Hepatocyte (in vitro differentiated cells): ENCODE results near the gene RAP2C. TPM values are rescaled to one million over a fixed set of nuclear protein-coding genes. Genes with fewer than 3 reads are reported as not detected.
A peak's percentile ranks its signal among the peaks of the same experiment; 100 is the strongest.

Experiments used
- DNase-seq: peaks from one replicate; pipeline ENCODE4 v3.0.0-alpha.2; 2016; ENCODE audit warnings: low spot score
- H2AFZ ChIP-seq: fragments of 200-600 bp; sonication (generic); 2 replicates; pipeline ENCODE4 v1.6.0; 2016; ENCODE audit warnings: antibody characterized with exemption, mild to moderate bottlenecking
- H3K27ac ChIP-seq: fragments of 200-600 bp; sonication (generic); 2 replicates; pipeline ENCODE4 v1.5.1; 2016; ENCODE audit warnings: mild to moderate bottlenecking
- H3K27me3 ChIP-seq: fragments of 200-600 bp; sonication (generic); 2 replicates; pipeline ENCODE4 v1.6.1; 2016
- H3K36me3 ChIP-seq: fragments of 200-600 bp; sonication (generic); replicated peaks from 2 replicates; pipeline ENCODE4 v1.5.1; 2016; ENCODE audit warnings: low read depth; ENCODE audit not compliant: insufficient read depth
- H3K4me1 ChIP-seq: fragments of 200-600 bp; sonication (generic); 2 replicates; pipeline ENCODE4 v1.5.1; 2016; ENCODE audit warnings: mild to moderate bottlenecking, moderate library complexity; ENCODE audit not compliant: insufficient read depth
- H3K4me2 ChIP-seq: fragments of 200-600 bp; sonication (generic); 2 replicates; pipeline ENCODE4 v1.6.0; 2016
- H3K4me3 ChIP-seq: fragments of 200-600 bp; sonication (generic); 2 replicates; pipeline ENCODE4 v1.5.1; 2016; ENCODE audit warnings: mild to moderate bottlenecking
- H3K79me2 ChIP-seq: fragments of 200-600 bp; sonication (generic); 2 replicates; pipeline ENCODE4 v1.6.0; 2017; ENCODE audit warnings: mild to moderate bottlenecking
- H3K9me2 ChIP-seq: fragments of 200-600 bp; sonication (generic); replicated peaks from 2 replicates; pipeline ENCODE4 v1.6.0; 2017; ENCODE audit warnings: mild to moderate bottlenecking; ENCODE audit not compliant: insufficient read depth
- H3K9me3 ChIP-seq: fragments of 200-600 bp; sonication (generic); 2 replicates; pipeline ENCODE4 v1.5.1; 2016; ENCODE audit warnings: low read depth, mild to moderate bottlenecking
- H4K20me1 ChIP-seq: fragments of 200-600 bp; sonication (generic); 2 replicates; pipeline ENCODE4 v1.6.0; 2016; ENCODE audit warnings: mild to moderate bottlenecking; ENCODE audit not compliant: insufficient read depth, poor library complexity, severe bottlenecking
- EZH2 ChIP-seq: fragments of 200-600 bp; sonication (generic); IDR thresholded peaks from 2 replicates; pipeline ENCODE4 v1.6.1; 2016; ENCODE audit warnings: antibody characterized with exemption, mild to moderate bottlenecking, borderline replicate concordance
- EZH2phosphoT487 ChIP-seq: fragments of 200-600 bp; sonication (generic); IDR thresholded peaks from one replicate; pipeline ENCODE4 v1.6.1; 2018; ENCODE audit warnings: antibody characterized with exemption, mild to moderate bottlenecking, low read depth, moderate library complexity; ENCODE audit not compliant: unreplicated experiment, severe bottlenecking
- WGBS: methylation state at CpG from one replicate; pipeline ENCODE4 v1.1.6; 2016; ENCODE audit warnings: low lambda C conversion rate; ENCODE audit errors: missing lambda C conversion rate; 5-methylcytosine and 5-hydroxymethylcytosine counted together
- polyA plus RNA-seq: library from polyadenylated mRNA; unstranded; fragments of >200 nt; fragmentation: Nextera tagmentation; extraction: Ambion mirVana; gene quantifications from 2 replicates; pipeline ENCODE4 v1.2.1, GENCODE V29; 2016
- total RNA-seq: library from RNA; depleted of rRNA; stranded (reverse); fragments of >200 nt; gene quantifications from 2 replicates; pipeline ENCODE4 v1.2.3, GENCODE V29; 2014
- TF ChIP-seq, protein P1 (sequence below): fragments of 200-600 bp; sonication (generic); IDR thresholded peaks from 2 replicates; pipeline ENCODE4 v1.5.1; 2016; ENCODE audit warnings: antibody characterized with exemption, mild to moderate bottlenecking; ENCODE audit not compliant: poor library complexity

The RAP2C gene
- total and polyA plus RNA-seq, 2 experiments from 2014 or later: 32.2 to 57.4 TPM

DNA sequence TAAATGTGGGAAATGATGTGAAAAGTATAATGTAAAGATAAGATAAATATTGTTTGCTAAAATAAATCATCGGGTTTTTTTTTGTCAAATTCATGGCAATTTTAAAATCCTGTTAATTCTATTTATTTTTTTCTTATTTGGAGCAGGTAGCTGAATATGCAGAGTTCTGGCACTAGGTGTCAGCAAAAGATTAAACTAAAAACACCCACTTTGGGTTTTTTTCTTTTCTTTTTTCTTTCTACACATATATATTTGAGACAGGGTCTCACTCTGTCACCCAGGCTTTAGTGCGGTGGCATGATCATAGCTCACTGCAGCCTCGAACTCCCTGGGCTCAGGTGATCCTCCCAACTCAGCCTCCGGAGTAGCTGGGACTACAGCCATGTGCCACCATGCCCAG is 6.9 kb upstream of the RAP2C start:
- H3K9me2 ChIP-seq: no peaks in the 10 kb centered on the region
- no peaks in the 10 kb centered on the region for H3K4me1 ChIP-seq
- H4K20me1 ChIP-seq: no peaks in the 10 kb centered on the region
- H3K27ac ChIP-seq: no peak overlapping the region
- no peak overlapping the region for H3K4me3 ChIP-seq
- no peak overlapping the region for H2AFZ ChIP-seq
- H3K4me2 ChIP-seq: no peak overlapping the region
- no peaks in the 10 kb centered on the region for H3K36me3 ChIP-seq
- 67% methylated on average over 4 of the region's 4 CpGs for WGBS
- H3K27me3 ChIP-seq: no peaks in the 10 kb centered on the region
- DNase-seq: no peak
- no peaks in the 10 kb centered on the region for H3K79me2 ChIP-seq
- no peaks in the 10 kb centered on the region for H3K9me3 ChIP-seq
- TF ChIP-seq EZH2 (no peak), EZH2phosphoT487 (no peak)
- TF ChIP-seq, protein P1, sequence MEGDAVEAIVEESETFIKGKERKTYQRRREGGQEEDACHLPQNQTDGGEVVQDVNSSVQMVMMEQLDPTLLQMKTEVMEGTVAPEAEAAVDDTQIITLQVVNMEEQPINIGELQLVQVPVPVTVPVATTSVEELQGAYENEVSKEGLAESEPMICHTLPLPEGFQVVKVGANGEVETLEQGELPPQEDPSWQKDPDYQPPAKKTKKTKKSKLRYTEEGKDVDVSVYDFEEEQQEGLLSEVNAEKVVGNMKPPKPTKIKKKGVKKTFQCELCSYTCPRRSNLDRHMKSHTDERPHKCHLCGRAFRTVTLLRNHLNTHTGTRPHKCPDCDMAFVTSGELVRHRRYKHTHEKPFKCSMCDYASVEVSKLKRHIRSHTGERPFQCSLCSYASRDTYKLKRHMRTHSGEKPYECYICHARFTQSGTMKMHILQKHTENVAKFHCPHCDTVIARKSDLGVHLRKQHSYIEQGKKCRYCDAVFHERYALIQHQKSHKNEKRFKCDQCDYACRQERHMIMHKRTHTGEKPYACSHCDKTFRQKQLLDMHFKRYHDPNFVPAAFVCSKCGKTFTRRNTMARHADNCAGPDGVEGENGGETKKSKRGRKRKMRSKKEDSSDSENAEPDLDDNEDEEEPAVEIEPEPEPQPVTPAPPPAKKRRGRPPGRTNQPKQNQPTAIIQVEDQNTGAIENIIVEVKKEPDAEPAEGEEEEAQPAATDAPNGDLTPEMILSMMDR: peak; percentile 53

DNA sequence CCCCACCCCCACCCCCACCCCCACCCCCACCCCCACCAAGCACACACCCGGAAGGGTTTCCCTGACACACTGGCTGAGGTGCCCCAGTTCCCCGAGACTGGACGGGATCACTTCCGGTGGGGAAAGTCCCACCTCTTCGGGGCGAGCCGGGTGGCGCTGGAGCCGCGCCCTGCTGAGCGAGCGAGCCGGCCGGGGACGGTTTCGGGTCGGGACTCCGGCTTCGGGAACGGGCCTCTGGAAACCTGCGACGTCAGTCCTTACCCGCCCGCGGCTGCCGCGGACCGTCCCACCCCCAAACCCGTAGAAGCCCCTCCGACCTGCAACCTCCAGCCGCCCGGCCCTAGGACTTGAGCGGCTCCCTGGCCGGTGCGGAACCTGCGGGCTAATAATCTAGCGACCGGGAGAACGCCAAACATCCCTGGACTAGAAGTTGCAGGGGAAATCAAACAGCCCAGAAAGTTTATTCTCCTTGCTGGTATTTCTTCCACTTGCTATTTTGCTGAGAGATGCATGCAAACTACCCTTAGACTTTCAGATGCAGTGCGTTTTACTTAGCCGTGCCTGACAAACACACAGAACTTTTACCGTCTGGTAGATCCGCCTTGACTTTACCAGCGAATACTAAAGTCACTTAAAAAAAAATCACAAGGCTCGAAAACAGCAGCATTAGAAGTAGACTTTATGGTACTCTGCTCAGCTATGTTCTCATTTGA is 991 bp downstream of the RAP2C start:
- no peaks in the 10 kb centered on the region for H3K9me3 ChIP-seq
- 51% methylated on average over 38 of the region's 45 CpGs for WGBS
- peak overlapping the region; percentile 79 for H3K4me2 ChIP-seq
- H3K27me3 ChIP-seq: no peaks in the 10 kb centered on the region
- DNase-seq: peak; percentile 90
- peak overlapping the region; percentile 59 for H2AFZ ChIP-seq
- no peaks in the 10 kb centered on the region for H3K36me3 ChIP-seq
- no peaks in the 10 kb centered on the region for H3K4me1 ChIP-seq
- H3K4me3 ChIP-seq: peak overlapping the region; percentile 53
- H3K79me2 ChIP-seq: peaks cover 28% of the 10 kb centered on the region
- H3K9me2 ChIP-seq: no peaks in the 10 kb centered on the region
- peak overlapping the region; percentile 99 for H3K27ac ChIP-seq
- H4K20me1 ChIP-seq: peaks cover 15% of the 10 kb centered on the region
- no peak for TF ChIP-seq EZH2phosphoT487
- TF ChIP-seq, protein P1: no peak
- no peak for TF ChIP-seq EZH2

DNA sequence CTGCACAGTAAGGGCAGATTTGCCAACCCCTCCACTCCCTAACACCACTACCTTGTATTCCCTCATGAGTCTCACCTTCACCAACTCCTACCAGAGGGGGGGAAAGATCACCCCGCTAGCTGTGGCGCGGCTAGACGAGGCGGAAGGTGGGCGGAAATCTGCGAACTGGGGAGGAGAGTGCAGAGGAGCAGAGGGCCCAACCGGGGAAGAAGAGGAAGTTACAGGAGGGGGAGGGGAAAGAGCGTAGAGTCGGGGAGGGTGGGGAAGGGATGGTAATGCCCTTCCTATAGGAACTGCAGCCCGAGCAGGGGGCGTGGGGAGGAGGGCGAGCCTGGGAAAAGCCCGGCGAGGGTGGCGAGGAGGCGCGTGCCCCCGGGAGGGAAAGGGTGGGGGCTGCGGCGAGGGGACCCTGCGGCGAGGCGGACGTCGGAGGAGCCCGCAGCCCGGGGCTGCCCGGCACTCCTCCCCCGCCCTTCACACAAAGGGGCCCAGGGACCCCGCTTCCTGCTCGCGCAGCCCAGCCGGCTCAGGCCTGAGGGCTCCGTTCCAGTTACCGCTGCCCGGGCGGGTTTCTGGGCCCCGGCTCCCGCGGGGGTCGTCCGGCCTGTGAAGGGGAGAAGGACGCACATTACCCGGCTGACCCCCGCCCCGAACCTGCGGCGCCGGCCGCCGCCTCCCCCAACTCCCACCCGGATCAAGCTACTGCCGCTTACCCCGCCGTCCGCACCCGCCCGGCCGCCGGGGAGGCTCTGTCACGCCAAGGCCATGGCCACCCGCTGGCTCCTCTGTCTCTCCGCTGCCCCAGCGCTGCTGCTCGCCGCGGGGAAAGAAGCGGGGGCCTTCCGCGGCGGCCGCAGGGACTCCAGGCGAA is 1.8 kb downstream of the RAP2C start:
- peak overlapping the region; percentile 66 for H3K4me3 ChIP-seq
- 64% methylated on average over 14 of the region's 74 CpGs for WGBS
- H2AFZ ChIP-seq: peak overlapping the region; percentile 37
- no peaks in the 10 kb centered on the region for H3K9me3 ChIP-seq
- no peaks in the 10 kb centered on the region for H3K36me3 ChIP-seq
- DNase-seq: peak; percentile 88
- peak overlapping the region; percentile 74 for H3K4me2 ChIP-seq
- peaks cover 34% of the 10 kb centered on the region for H3K79me2 ChIP-seq
- no peaks in the 10 kb centered on the region for H3K4me1 ChIP-seq
- no peaks in the 10 kb centered on the region for H3K27me3 ChIP-seq
- no peaks in the 10 kb centered on the region for H3K9me2 ChIP-seq
- TF ChIP-seq, protein P1: no peak
- H4K20me1 ChIP-seq: peaks cover 15% of the 10 kb centered on the region
- H3K27ac ChIP-seq: peak overlapping the region; percentile 99
